Measurements from ENCODE around the gene GPM6B.

The GPM6B gene

GRCh38 chrX:13760426-13760825 lies 56.5 kb downstream of the GPM6B start:
- H3K4me3 ChIP-seq (ENCODE audit: low read length) = no peak overlapping the region
- TF ChIP-seq CTCF (conservative IDR thresholded peaks at IDR 0.05; ENCODE audit: low read depth, low read length) = no peak
- no peak for DNase-seq (ENCODE audit: low read depth)

- no peak overlapping the region for H3K4me3 ChIP-seq (ENCODE audit: low read length)
- no peak for DNase-seq (ENCODE audit: low read depth)
- TF ChIP-seq CTCF (conservative IDR thresholded peaks at IDR 0.05; ENCODE audit: low read depth, low read length) = no peak
Measured at GRCh38 chrX:13759152-13759718, 57.7 kb downstream of the GPM6B start.

- no peak for TF ChIP-seq CTCF (conservative IDR thresholded peaks at IDR 0.05; ENCODE audit: low read depth, low read length)
- H3K4me3 ChIP-seq (ENCODE audit: low read length) = no peak overlapping the region
Measured at GRCh38 chrX:13756381-13756780, 60.5 kb downstream of the GPM6B start.

GRCh38 chrX:13755254-13755653 lies 61.6 kb downstream of the GPM6B start:
- DNase-seq (ENCODE audit: low read depth) = no peak
- H3K4me3 ChIP-seq (ENCODE audit: low read length) = no peak overlapping the region
- no peak for TF ChIP-seq CTCF (conservative IDR thresholded peaks at IDR 0.05; ENCODE audit: low read depth, low read length)

More at GRCh38 chrX:13756381-13756780, 60.5 kb downstream of the GPM6B start:
- DNase-seq (ENCODE audit: low read depth) = no peak

GRCh38 chrX:13754765-13755164 lies 62.1 kb downstream of the GPM6B start:
- TF ChIP-seq CTCF (conservative IDR thresholded peaks at IDR 0.05; ENCODE audit: low read depth, low read length) = no peak
- no peak overlapping the region for H3K4me3 ChIP-seq (ENCODE audit: low read length)
- no peak for DNase-seq (ENCODE audit: low read depth)

- no peak overlapping the region for H3K4me3 ChIP-seq (ENCODE audit: low read length)
- no peak for TF ChIP-seq CTCF (conservative IDR thresholded peaks at IDR 0.05; ENCODE audit: low read depth, low read length)
- DNase-seq (ENCODE audit: low read depth) = no peak
Measured at GRCh38 chrX:13752646-13753045, 64.2 kb downstream of the GPM6B start.

- H3K4me3 ChIP-seq (ENCODE audit: low read length) = no peak overlapping the region
- no peak for TF ChIP-seq CTCF (conservative IDR thresholded peaks at IDR 0.05; ENCODE audit: low read depth, low read length)
- no peak for DNase-seq (ENCODE audit: low read depth)
Measured at GRCh38 chrX:13752141-13752540, 64.8 kb downstream of the GPM6B start.

All from retinal pigment epithelial cell (primary cell).